Neuronal stem cell (in vitro differentiated cells): ENCODE results near the gene ZNF597.

Experiments
- DNase-seq: peaks from one replicate; pipeline ENCODE4 v3.0.0-alpha.2; 2013; ENCODE audit warnings: low spot score
- H2AFZ ChIP-seq: one replicate; pipeline ENCODE4 v1.6.1; 2013; ENCODE audit warnings: mild to moderate bottlenecking, low read length, inconsistent platforms
- H2AK5ac ChIP-seq: 2 replicates; pipeline ENCODE4 v1.6.1; 2013; ENCODE audit warnings: low read depth, mild to moderate bottlenecking, inconsistent platforms, low read length, moderate library complexity, mixed read lengths
- H2BK120ac ChIP-seq: 2 replicates; pipeline ENCODE4 v1.6.1; 2013; ENCODE audit warnings: low read depth, mild to moderate bottlenecking, inconsistent platforms, low read length, moderate library complexity, mixed read lengths
- H2BK12ac ChIP-seq: one replicate; pipeline ENCODE4 v1.6.1; 2013; ENCODE audit warnings: low read length, inconsistent platforms
- H2BK15ac ChIP-seq: 2 replicates; pipeline ENCODE4 v1.6.1; 2013; ENCODE audit warnings: mild to moderate bottlenecking, low read length, inconsistent platforms, mixed read lengths
- H2BK5ac ChIP-seq: one replicate; pipeline ENCODE4 v1.6.1; 2013; ENCODE audit warnings: inconsistent platforms, mild to moderate bottlenecking, low read length, moderate library complexity
- H3K14ac ChIP-seq: one replicate; pipeline ENCODE4 v1.6.1; 2013; ENCODE audit warnings: low read length, inconsistent platforms
- H3K18ac ChIP-seq: 2 replicates; pipeline ENCODE4 v1.6.1; 2013; ENCODE audit warnings: low read length, inconsistent platforms
- H3K23ac ChIP-seq: 2 replicates; pipeline ENCODE4 v1.6.1; 2013; ENCODE audit warnings: low read depth, mild to moderate bottlenecking, mixed read lengths, low read length, inconsistent platforms; ENCODE audit not compliant: poor library complexity
- H3K27ac ChIP-seq: replicated peaks from 3 replicates; pipeline ENCODE4 v1.5.1; 2013; ENCODE audit warnings: low read length, inconsistent platforms
- H3K27me3 ChIP-seq, 3 experiments: 2 replicates each; pipeline ENCODE4 v1.6.1; 2013; ENCODE audit warnings: low read length in 3 of 3, mild to moderate bottlenecking in 2 of 3, inconsistent platforms in 1 of 3, low read depth in 1 of 3, mixed read lengths in 1 of 3, moderate library complexity in 1 of 3; ENCODE audit not compliant: control insufficient read depth in 3 of 3, insufficient read depth in 3 of 3
- H3K36me3 ChIP-seq, 2 donors: replicated peaks in 1 of 2; 2 replicates each; pipeline ENCODE4 v1.6.1; 2013; ENCODE audit warnings: low read length in 2 of 2; ENCODE audit not compliant: control insufficient read depth in 2 of 2, insufficient read depth in 2 of 2
- H3K4ac ChIP-seq: 2 replicates; pipeline ENCODE4 v1.6.1; 2013; ENCODE audit warnings: inconsistent platforms, mild to moderate bottlenecking, low read length, moderate library complexity
- H3K4me1 ChIP-seq, 2 donors: 1 replicate in 1 of 2; 2 replicates in 1 of 2; pipeline ENCODE4 v1.6.1; 2013; ENCODE audit warnings: low read length in 2 of 2, low read depth in 1 of 2; ENCODE audit not compliant: control insufficient read depth in 2 of 2, insufficient read depth in 1 of 2
- H3K4me2 ChIP-seq: one replicate; pipeline ENCODE4 v1.6.1; 2013; ENCODE audit warnings: mild to moderate bottlenecking, low read length, inconsistent platforms; ENCODE audit not compliant: insufficient read depth, poor library complexity, severe bottlenecking
- H3K4me3 ChIP-seq, 2 donors: 2 replicates each; pipeline ENCODE4 v1.5.1; 2013; ENCODE audit warnings: low read length in 2 of 2, mild to moderate bottlenecking in 2 of 2, inconsistent platforms in 1 of 2, moderate library complexity in 1 of 2
- H3K79me1 ChIP-seq: one replicate; pipeline ENCODE4 v1.6.1; 2013; ENCODE audit warnings: low read depth, mild to moderate bottlenecking, inconsistent platforms, low read length, moderate library complexity
- H3K9ac ChIP-seq: one replicate; pipeline ENCODE4 v1.6.1; 2013; ENCODE audit warnings: mild to moderate bottlenecking, low read depth, low read length, inconsistent platforms; ENCODE audit not compliant: poor library complexity
- H3K9me3 ChIP-seq, 2 donors: replicated peaks in 1 of 2; 2 replicates each; pipeline versions ENCODE3 to v1.6.1; 2013; ENCODE audit warnings: low read length in 2 of 2, mild to moderate bottlenecking in 2 of 2, inconsistent platforms in 1 of 2, low read depth in 1 of 2, mixed read lengths in 1 of 2, moderate library complexity in 1 of 2; ENCODE audit not compliant: control insufficient read depth in 2 of 2, insufficient read depth in 1 of 2
- H4K8ac ChIP-seq: one replicate; pipeline ENCODE4 v1.6.1; 2013; ENCODE audit warnings: low read depth, mild to moderate bottlenecking, inconsistent platforms, low read length, moderate library complexity
- H4K91ac ChIP-seq: one replicate; pipeline ENCODE4 v1.6.1; 2013; ENCODE audit warnings: low read length, low read depth, mild to moderate bottlenecking, inconsistent platforms; ENCODE audit not compliant: poor library complexity
- WGBS, 2 donors: extraction: QIAGEN DNeasy Blood & Tissue Kit; methylation state at CpG; one replicate each; pipeline ENCODE4 v1.1.7; 2013; ENCODE audit warnings: missing lambda C conversion rate in 2 of 2, mixed read lengths in 1 of 2; ENCODE audit not compliant: insufficient read length in 2 of 2, insufficient replicate concordance in 1 of 2; ENCODE audit errors: extremely low coverage in 2 of 2; 5-methylcytosine and 5-hydroxymethylcytosine counted together

Gene ZNF597

GRCh38 chr16:3471518-3472176, 28.3 kb upstream of the ZNF597 start:
- H3K4ac ChIP-seq: no peak overlapping the region
- H3K4me2 ChIP-seq: no peak overlapping the region
- H3K4me3 ChIP-seq: no peak overlapping the region
- H3K4me1 ChIP-seq: peaks cover 0 to 4% of the 10 kb centered on the region in 2 donors
- H3K9ac ChIP-seq: no peak overlapping the region
- no peak for DNase-seq
- H3K18ac ChIP-seq: no peak overlapping the region
- no peak overlapping the region for H4K91ac ChIP-seq
- H2AFZ ChIP-seq: no peak overlapping the region
- H3K9me3 ChIP-seq: peaks cover 0 to 3% of the 10 kb centered on the region in 2 donors
- H3K23ac ChIP-seq: no peak overlapping the region
- H3K27me3 ChIP-seq: no peaks in the 10 kb centered on the region
- no peak overlapping the region for H3K27ac ChIP-seq
- no peak overlapping the region for H2BK12ac ChIP-seq
- H4K8ac ChIP-seq: no peak overlapping the region
- H3K14ac ChIP-seq: no peak overlapping the region
- no peak overlapping the region for H2BK15ac ChIP-seq
- no CpG with 5 or more reads among the region's 20 CpGs for WGBS, 2 donors
- peaks cover 4 to 22% of the 10 kb centered on the region in 2 donors for H3K36me3 ChIP-seq
- H2BK5ac ChIP-seq: peak overlapping the region; percentile 3
- peaks cover 27% of the 10 kb centered on the region for H3K79me1 ChIP-seq
- no peak overlapping the region for H2BK120ac ChIP-seq
- H2AK5ac ChIP-seq: no peak overlapping the region

- no peak overlapping the region for H3K4ac ChIP-seq
- no peak overlapping the region for H2BK12ac ChIP-seq
- no peak overlapping the region for H4K91ac ChIP-seq
- no peak overlapping the region for H2BK120ac ChIP-seq
- H2BK5ac ChIP-seq: no peak overlapping the region
- no peak overlapping the region for H3K4me2 ChIP-seq
- H2BK15ac ChIP-seq: no peak overlapping the region
- H3K27ac ChIP-seq: no peak overlapping the region
- H3K23ac ChIP-seq: no peak overlapping the region
- no peak overlapping the region for H3K18ac ChIP-seq
- H2AFZ ChIP-seq: no peak overlapping the region
- H3K4me3 ChIP-seq: no peak overlapping the region
- peaks cover 9 to 31% of the 10 kb centered on the region in 2 donors for H3K36me3 ChIP-seq
- no peak overlapping the region for H4K8ac ChIP-seq
- peaks cover 0 to 3% of the 10 kb centered on the region in 2 donors for H3K9me3 ChIP-seq
- WGBS, 2 donors: no CpG with 5 or more reads among the region's 9 CpGs
- no peak overlapping the region for H3K14ac ChIP-seq
- H3K9ac ChIP-seq: no peak overlapping the region
- H3K79me1 ChIP-seq: peaks cover 22% of the 10 kb centered on the region
- H2AK5ac ChIP-seq: no peak overlapping the region
- no peak for DNase-seq
- H3K27me3 ChIP-seq: no peaks in the 10 kb centered on the region
- peaks cover 0 to 4% of the 10 kb centered on the region in 2 donors for H3K4me1 ChIP-seq
These were observed 27.4 kb upstream of the ZNF597 start for GRCh38 chr16:3470723-3471122.

- H3K14ac ChIP-seq: no peak overlapping the region
- WGBS, 2 donors: no CpG with 5 or more reads among the region's 7 CpGs
- no peak for DNase-seq
- H3K4me1 ChIP-seq: peaks cover 0 to 4% of the 10 kb centered on the region in 2 donors
- H3K79me1 ChIP-seq: peaks cover 21% of the 10 kb centered on the region
- H3K23ac ChIP-seq: no peak overlapping the region
- H4K8ac ChIP-seq: no peak overlapping the region
- no peak overlapping the region for H3K4me2 ChIP-seq
- peaks cover 0 to 3% of the 10 kb centered on the region in 2 donors for H3K9me3 ChIP-seq
- no peaks in the 10 kb centered on the region for H3K27me3 ChIP-seq
- H2BK5ac ChIP-seq: no peak overlapping the region
- H2AFZ ChIP-seq: no peak overlapping the region
- no peak overlapping the region for H3K18ac ChIP-seq
- peaks cover 9 to 38% of the 10 kb centered on the region in 2 donors for H3K36me3 ChIP-seq
- H2AK5ac ChIP-seq: no peak overlapping the region
- H2BK12ac ChIP-seq: no peak overlapping the region
- no peak overlapping the region for H3K4me3 ChIP-seq
- no peak overlapping the region for H2BK120ac ChIP-seq
- no peak overlapping the region for H3K27ac ChIP-seq
- H3K9ac ChIP-seq: no peak overlapping the region
- no peak overlapping the region for H2BK15ac ChIP-seq
- no peak overlapping the region for H3K4ac ChIP-seq
- no peak overlapping the region for H4K91ac ChIP-seq
These were observed 26.4 kb upstream of the ZNF597 start for GRCh38 chr16:3469736-3470135.

GRCh38 chr16:3468501-3468900, 25.2 kb upstream of the ZNF597 start:
- no peak overlapping the region for H2BK15ac ChIP-seq
- no peak overlapping the region for H3K23ac ChIP-seq
- no peak overlapping the region for H3K4me3 ChIP-seq
- H3K9ac ChIP-seq: no peak overlapping the region
- H3K4me1 ChIP-seq: peaks cover 0 to 4% of the 10 kb centered on the region in 2 donors
- no peak for DNase-seq
- no peak overlapping the region for H3K27ac ChIP-seq
- H2BK5ac ChIP-seq: no peak overlapping the region
- H3K36me3 ChIP-seq: peaks cover 9 to 38% of the 10 kb centered on the region in 2 donors
- H3K9me3 ChIP-seq: peaks cover 2 to 3% of the 10 kb centered on the region in 2 donors
- no peak overlapping the region for H3K14ac ChIP-seq
- H4K91ac ChIP-seq: no peak overlapping the region
- H3K18ac ChIP-seq: no peak overlapping the region
- H2AFZ ChIP-seq: no peak overlapping the region
- no peak overlapping the region for H3K4me2 ChIP-seq
- H3K27me3 ChIP-seq: no peaks in the 10 kb centered on the region
- no CpG with 5 or more reads among the region's 15 CpGs for WGBS, 2 donors
- H2AK5ac ChIP-seq: no peak overlapping the region
- H2BK12ac ChIP-seq: no peak overlapping the region
- H3K79me1 ChIP-seq: peaks cover 16% of the 10 kb centered on the region
- H3K4ac ChIP-seq: no peak overlapping the region
- no peak overlapping the region for H4K8ac ChIP-seq
- H2BK120ac ChIP-seq: no peak overlapping the region
